HUES6 (cell line): ENCODE data around the gene ZNF862.

Experiments
- H3K27ac ChIP-seq: 2 replicates; pipeline ENCODE4 v1.7.0; 2013; ENCODE audit warnings: low read depth, mild to moderate bottlenecking, low read length, inconsistent platforms
- H3K27me3 ChIP-seq: 2 replicates; pipeline ENCODE4 v1.6.1; 2013; ENCODE audit warnings: low read length; ENCODE audit not compliant: control insufficient read depth, insufficient read depth
- H3K36me3 ChIP-seq: 2 replicates; pipeline ENCODE4 v1.6.1; 2013; ENCODE audit warnings: low read length; ENCODE audit not compliant: control insufficient read depth, insufficient read depth
- H3K4me1 ChIP-seq: 2 replicates; pipeline ENCODE4 v1.6.1; 2013; ENCODE audit warnings: low read length; ENCODE audit not compliant: control insufficient read depth, insufficient read depth
- H3K4me3 ChIP-seq: 2 replicates; pipeline ENCODE4 v1.5.1; 2013; ENCODE audit warnings: low read depth, low read length
- H3K9ac ChIP-seq: one replicate; pipeline ENCODE4 v1.6.1; 2013; ENCODE audit warnings: mild to moderate bottlenecking, low read length
- H3K9me3 ChIP-seq: 2 replicates; pipeline ENCODE4 v1.6.1; 2013; ENCODE audit warnings: low read depth, low read length; ENCODE audit not compliant: control insufficient read depth, insufficient read depth

The ZNF862 gene

GRCh38 chr7:149819141-149819960 is 18.8 kb upstream of the ZNF862 start:
- Histone ChIP-seq H3K36me3 (no peaks in the 10 kb centered on the region), H3K9ac (no peak overlapping the region), H3K27me3 (no peaks in the 10 kb centered on the region), H3K4me3 (no peak overlapping the region), H3K9me3 (peaks cover 16% of the 10 kb centered on the region), H3K4me1 (peaks cover 5% of the 10 kb centered on the region), H3K27ac (no peak overlapping the region)

DNA sequence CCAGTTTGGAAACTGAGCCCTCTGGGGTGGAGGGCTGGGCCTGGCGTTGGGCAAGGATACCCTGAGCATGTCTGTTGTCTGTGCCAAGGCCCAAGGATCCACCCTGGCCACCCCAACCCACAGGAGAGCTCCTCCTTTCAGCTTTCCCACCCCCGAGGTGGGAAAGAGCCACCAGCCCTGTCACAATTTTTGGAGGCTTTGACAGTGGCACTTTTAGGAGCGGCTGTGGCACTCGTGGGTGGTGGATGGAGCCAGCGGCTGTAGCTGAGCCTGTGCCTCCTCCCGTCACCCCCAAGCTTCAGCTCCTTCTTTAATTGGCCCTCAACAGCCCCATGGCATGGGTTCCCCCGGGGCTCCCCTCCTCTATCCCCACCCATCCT is 18.2 kb upstream of the ZNF862 start:
- Histone ChIP-seq H3K9ac (no peak overlapping the region), H3K27me3 (no peaks in the 10 kb centered on the region), H3K36me3 (no peaks in the 10 kb centered on the region), H3K4me1 (peaks cover 5% of the 10 kb centered on the region), H3K27ac (no peak overlapping the region), H3K4me3 (no peak overlapping the region), H3K9me3 (peaks cover 17% of the 10 kb centered on the region)

DNA sequence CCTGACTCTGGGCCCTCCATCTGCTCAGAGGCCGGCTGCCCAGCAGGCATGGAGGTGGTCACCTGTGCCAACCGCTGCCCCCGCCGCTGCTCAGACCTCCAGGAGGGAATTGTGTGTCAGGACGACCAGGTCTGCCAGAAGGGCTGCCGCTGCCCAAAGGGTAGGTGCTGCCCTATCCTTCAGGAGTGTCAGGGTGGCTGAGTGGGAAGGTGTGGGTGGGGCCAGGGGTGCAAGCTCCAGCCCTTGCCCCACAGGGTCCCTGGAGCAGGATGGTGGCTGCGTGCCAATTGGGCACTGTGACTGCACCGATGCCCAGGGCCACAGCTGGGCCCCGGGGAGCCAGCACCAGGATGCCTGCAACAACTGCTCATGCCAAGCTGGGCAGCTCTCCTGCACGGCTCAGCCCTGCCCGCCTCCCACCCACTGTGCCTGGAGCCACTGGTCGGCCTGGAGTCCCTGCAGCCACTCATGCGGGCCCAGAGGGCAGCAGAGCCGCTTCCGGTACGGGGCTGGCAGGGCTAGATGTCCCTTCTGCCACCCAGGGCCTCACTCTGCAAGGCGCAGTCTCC is 17.5 kb upstream of the ZNF862 start:
- no peak overlapping the region for H3K27ac ChIP-seq
- H3K36me3 ChIP-seq: no peaks in the 10 kb centered on the region
- no peaks in the 10 kb centered on the region for H3K27me3 ChIP-seq
- H3K9me3 ChIP-seq: peaks cover 17% of the 10 kb centered on the region
- no peak overlapping the region for H3K9ac ChIP-seq
- peaks cover 3% of the 10 kb centered on the region for H3K4me1 ChIP-seq
- H3K4me3 ChIP-seq: no peak overlapping the region

- Histone ChIP-seq H3K9me3 (peaks cover 17% of the 10 kb centered on the region), H3K27ac (no peak overlapping the region), H3K27me3 (no peaks in the 10 kb centered on the region), H3K36me3 (no peaks in the 10 kb centered on the region), H3K4me1 (no peaks in the 10 kb centered on the region), H3K4me3 (no peak overlapping the region), H3K9ac (no peak overlapping the region)
Measured at GRCh38 chr7:149821191-149822148, 16.7 kb upstream of the ZNF862 start.

- Histone ChIP-seq H3K4me3 (no peak overlapping the region), H3K9ac (no peak overlapping the region), H3K27me3 (no peaks in the 10 kb centered on the region), H3K9me3 (peaks cover 17% of the 10 kb centered on the region), H3K27ac (no peak overlapping the region), H3K4me1 (no peaks in the 10 kb centered on the region), H3K36me3 (no peaks in the 10 kb centered on the region)
Measured at GRCh38 chr7:149822353-149822943, 15.7 kb upstream of the ZNF862 start.

DNA sequence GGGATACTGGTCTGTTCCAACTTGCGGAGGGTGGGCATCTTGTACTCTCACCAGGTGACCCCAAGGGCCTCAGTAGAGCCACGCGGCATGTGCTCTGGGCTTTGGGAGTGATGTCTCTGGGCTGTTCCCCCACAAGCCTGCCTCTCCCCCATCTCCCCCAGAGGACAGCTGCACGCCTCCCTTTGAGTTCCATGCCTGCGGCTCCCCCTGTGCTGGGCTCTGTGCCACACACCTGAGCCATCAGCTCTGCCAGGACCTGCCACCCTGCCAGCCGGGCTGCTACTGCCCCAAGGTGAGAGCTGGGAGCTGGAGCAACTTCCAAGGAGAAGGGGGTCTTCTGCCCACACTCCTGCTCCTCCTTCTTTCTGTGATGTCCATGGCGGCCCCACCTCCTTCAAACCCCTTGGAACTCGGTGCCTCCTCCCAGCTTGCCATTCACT is 15.0 kb upstream of the ZNF862 start:
- Histone ChIP-seq H3K36me3 (no peaks in the 10 kb centered on the region), H3K4me3 (no peak overlapping the region), H3K9me3 (peaks cover 17% of the 10 kb centered on the region), H3K4me1 (no peaks in the 10 kb centered on the region), H3K27me3 (no peaks in the 10 kb centered on the region), H3K9ac (no peak overlapping the region), H3K27ac (no peak overlapping the region)

GRCh38 chr7:149823631-149824199 is 14.5 kb upstream of the ZNF862 start:
- Histone ChIP-seq H3K27ac (no peak overlapping the region), H3K4me1 (no peaks in the 10 kb centered on the region), H3K9ac (no peak overlapping the region)

GRCh38 chr7:149824301-149824741 is 13.9 kb upstream of the ZNF862 start:
- H3K9ac ChIP-seq: no peak overlapping the region

More at GRCh38 chr7:149823631-149824199, 14.5 kb upstream of the ZNF862 start:
- peaks cover 17% of the 10 kb centered on the region for H3K9me3 ChIP-seq
- no peak overlapping the region for H3K4me3 ChIP-seq
- no peaks in the 10 kb centered on the region for H3K27me3 ChIP-seq
- H3K36me3 ChIP-seq: no peaks in the 10 kb centered on the region

DNA sequence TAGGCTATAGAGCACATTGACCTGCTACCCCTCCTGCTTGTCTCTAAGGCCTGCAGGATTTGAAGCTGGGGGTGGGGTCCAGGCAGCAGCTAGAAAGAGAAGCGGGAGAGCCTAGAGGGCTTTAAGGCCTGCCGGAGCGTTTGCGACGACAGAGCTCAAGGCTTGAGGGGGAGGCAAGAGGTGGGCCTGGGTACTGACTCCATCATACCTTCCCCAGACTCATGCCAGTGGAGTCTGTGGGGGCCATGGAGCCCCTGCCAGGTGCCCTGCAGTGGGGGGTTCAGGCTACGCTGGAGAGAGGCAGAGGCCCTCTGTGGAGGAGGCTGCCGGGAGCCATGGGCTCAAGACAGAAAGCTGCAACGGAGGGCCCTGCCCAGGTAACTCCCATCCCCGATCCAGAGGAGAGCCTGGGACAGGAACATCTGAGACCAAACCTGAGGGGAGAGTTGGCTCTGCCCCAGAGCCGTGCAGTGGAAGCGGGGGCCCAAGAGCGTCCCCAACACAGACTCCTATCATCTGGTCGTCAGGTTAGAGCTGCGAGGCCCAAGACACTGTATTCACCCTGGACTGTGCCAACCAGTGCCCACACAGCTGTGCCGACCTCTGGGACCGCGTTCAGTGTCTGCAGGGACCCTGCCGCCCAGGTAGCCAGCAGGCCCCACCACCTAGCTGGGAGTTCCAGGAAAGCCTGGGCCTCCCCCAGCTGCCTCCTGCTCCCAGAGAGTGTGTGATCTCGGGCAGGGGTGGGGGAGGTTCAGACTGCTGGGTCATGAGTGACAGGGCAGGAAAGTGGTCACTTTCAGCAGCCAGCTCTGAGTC is 13.2 kb upstream of the ZNF862 start:
- Histone ChIP-seq H3K27me3 (peaks cover under 1% of the 10 kb centered on the region; the same call in 1 of the 2 replicates), H3K27ac (no peak overlapping the region), H3K9me3 (peaks cover 17% of the 10 kb centered on the region), H3K9ac (no peak overlapping the region), H3K36me3 (no peaks in the 10 kb centered on the region), H3K4me3 (no peak overlapping the region), H3K4me1 (no peaks in the 10 kb centered on the region)

More at GRCh38 chr7:149824301-149824741, 13.9 kb upstream of the ZNF862 start:
- Histone ChIP-seq H3K4me1 (no peaks in the 10 kb centered on the region), H3K9me3 (peaks cover 17% of the 10 kb centered on the region), H3K36me3 (no peaks in the 10 kb centered on the region), H3K4me3 (no peak overlapping the region), H3K27me3 (no peaks in the 10 kb centered on the region), H3K27ac (no peak overlapping the region)
